ENCODE measurements around the gene KCNJ11. TPM values are rescaled to one million over a fixed set of nuclear protein-coding genes. Genes with fewer than 3 reads are reported as not detected.

KCNJ11 gene
- total and polyA plus RNA-seq, 8 donors, result 1.5 to 22.9 (median 7.2) TPM; not detected in 1

- no peak overlapping the region for H3K4me3 ChIP-seq
- no peak overlapping the region for H3K27ac ChIP-seq
- TF ChIP-seq, protein P1, sequence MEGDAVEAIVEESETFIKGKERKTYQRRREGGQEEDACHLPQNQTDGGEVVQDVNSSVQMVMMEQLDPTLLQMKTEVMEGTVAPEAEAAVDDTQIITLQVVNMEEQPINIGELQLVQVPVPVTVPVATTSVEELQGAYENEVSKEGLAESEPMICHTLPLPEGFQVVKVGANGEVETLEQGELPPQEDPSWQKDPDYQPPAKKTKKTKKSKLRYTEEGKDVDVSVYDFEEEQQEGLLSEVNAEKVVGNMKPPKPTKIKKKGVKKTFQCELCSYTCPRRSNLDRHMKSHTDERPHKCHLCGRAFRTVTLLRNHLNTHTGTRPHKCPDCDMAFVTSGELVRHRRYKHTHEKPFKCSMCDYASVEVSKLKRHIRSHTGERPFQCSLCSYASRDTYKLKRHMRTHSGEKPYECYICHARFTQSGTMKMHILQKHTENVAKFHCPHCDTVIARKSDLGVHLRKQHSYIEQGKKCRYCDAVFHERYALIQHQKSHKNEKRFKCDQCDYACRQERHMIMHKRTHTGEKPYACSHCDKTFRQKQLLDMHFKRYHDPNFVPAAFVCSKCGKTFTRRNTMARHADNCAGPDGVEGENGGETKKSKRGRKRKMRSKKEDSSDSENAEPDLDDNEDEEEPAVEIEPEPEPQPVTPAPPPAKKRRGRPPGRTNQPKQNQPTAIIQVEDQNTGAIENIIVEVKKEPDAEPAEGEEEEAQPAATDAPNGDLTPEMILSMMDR (IDR thresholded peaks at IDR 0.05), result no peak
- TF ChIP-seq POLR2A (IDR thresholded peaks at IDR 0.05) (no peak), POLR2AphosphoS5 (IDR thresholded peaks at IDR 0.05) (no peak), EP300 (IDR thresholded peaks at IDR 0.05) (no peak)
- DNase-seq, result no peak
- H3K4me1 ChIP-seq, result peaks cover 11 to 18% (median 15%) of the 10 kb centered on the region in 4 donors
- 73 to 95% (median 89%) methylated on average over 2 of the region's 2 CpGs for WGBS, 5 donors
- intact Hi-C loops (cut with DNase I; ENCODE audit: low total_unique reads), result no loop called here
- H3K9me3 ChIP-seq, result no peaks in the 10 kb centered on the region
- no peaks in the 10 kb centered on the region for H3K27me3 ChIP-seq
- no peaks in the 10 kb centered on the region for H3K36me3 ChIP-seq
Observed at GRCh38 chr11:17401316-17401715, 12.9 kb upstream of the KCNJ11 start.

- no peak for TF ChIP-seq POLR2A (IDR thresholded peaks at IDR 0.05)
- no peak for TF ChIP-seq EP300 (IDR thresholded peaks at IDR 0.05)
- TF ChIP-seq POLR2AphosphoS5 (IDR thresholded peaks at IDR 0.05), result no peak
- TF ChIP-seq, protein P1 (IDR thresholded peaks at IDR 0.05), result no peak
- Histone ChIP-seq H3K27ac (no peak overlapping the region), H3K4me1 (peaks cover 3 to 7% (median 6%) of the 10 kb centered on the region in 4 donors), H3K9me3 (no peaks in the 10 kb centered on the region), H3K27me3 (no peaks in the 10 kb centered on the region), H3K4me3 (no peak overlapping the region), H3K36me3 (no peaks in the 10 kb centered on the region)
- intact Hi-C loops (cut with DNase I; ENCODE audit: low total_unique reads), result no loop called here
- WGBS, 5 donors, result 86 to 94% (median 92%) methylated on average over 19 of the region's 19 CpGs
- DNase-seq, result no peak
Observed at GRCh38 chr11:17400048-17400775, 11.8 kb upstream of the KCNJ11 start.

- no peaks in the 10 kb centered on the region for H3K27me3 ChIP-seq
- intact Hi-C loops (cut with DNase I; ENCODE audit: low total_unique reads), result no loop called here
- H3K27ac ChIP-seq, result no peak overlapping the region
- no peaks in the 10 kb centered on the region for H3K9me3 ChIP-seq
- no peaks in the 10 kb centered on the region for H3K36me3 ChIP-seq
- TF ChIP-seq EP300 (IDR thresholded peaks at IDR 0.05), result no peak
- no peak for TF ChIP-seq POLR2A (IDR thresholded peaks at IDR 0.05)
- TF ChIP-seq, protein P1 (IDR thresholded peaks at IDR 0.05), result no peak
- no peak for TF ChIP-seq POLR2AphosphoS5 (IDR thresholded peaks at IDR 0.05)
- H3K4me1 ChIP-seq, result no peaks in the 10 kb centered on the region
- no peak overlapping the region for H3K4me3 ChIP-seq
- DNase-seq, result no peak
Observed at GRCh38 chr11:17399236-17399635, 10.8 kb upstream of the KCNJ11 start.

DNA sequence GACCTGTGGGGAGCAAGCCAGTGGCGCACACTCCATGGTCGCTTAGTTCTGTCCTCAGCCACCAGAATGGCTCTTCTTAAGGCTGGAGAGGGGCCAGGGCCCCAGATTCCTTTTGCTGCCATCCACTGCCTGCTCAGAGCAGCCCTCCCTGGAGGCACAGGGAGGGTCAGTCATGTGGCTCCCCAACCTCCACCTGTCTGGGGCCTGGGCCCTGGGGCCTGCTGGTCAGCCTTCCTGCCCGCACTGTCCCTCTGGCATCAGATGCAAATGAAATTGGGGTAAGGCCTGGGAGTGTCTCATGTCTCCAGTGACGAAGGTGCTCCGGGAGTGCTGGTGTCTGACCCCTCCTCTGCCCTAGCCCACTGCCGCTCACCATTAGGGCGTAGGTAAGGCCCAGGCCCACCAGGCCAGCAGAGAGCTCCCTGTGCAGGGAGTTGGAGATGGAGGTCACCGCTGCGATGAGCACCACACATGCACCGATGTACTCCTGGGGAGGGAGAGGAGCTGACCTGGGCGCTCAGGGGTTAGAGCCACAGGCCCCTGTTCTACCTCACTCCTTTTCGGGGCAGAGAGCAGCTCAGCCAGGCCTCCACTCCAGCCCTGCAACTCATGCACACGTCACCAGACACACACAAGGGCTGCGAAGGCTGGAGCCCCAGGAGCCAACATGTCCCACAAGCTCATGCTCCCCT, 9.0 kb upstream of the KCNJ11 start:
- intact Hi-C loops (cut with DNase I; ENCODE audit: low total_unique reads), result no loop called here
- H3K4me3 ChIP-seq, result no peak overlapping the region
- WGBS, 5 donors, result 90 to 98% (median 93%) methylated on average over 7 to 14 of the region's 14 CpGs
- H3K4me1 ChIP-seq, result no peaks in the 10 kb centered on the region
- no peak overlapping the region for H3K27ac ChIP-seq
- H3K27me3 ChIP-seq, result no peaks in the 10 kb centered on the region
- TF ChIP-seq, protein P1 (IDR thresholded peaks at IDR 0.05), result no peak
- TF ChIP-seq EP300 (IDR thresholded peaks at IDR 0.05), result no peak
- no peak for TF ChIP-seq POLR2AphosphoS5 (IDR thresholded peaks at IDR 0.05)
- TF ChIP-seq POLR2A (IDR thresholded peaks at IDR 0.05), result no peak
- no peaks in the 10 kb centered on the region for H3K9me3 ChIP-seq
- H3K36me3 ChIP-seq, result no peaks in the 10 kb centered on the region
- no peak for DNase-seq
